SK-N-SH (cell line): ENCODE data around the gene PLA2G4B. TPM values are rescaled to one million over a fixed set of nuclear protein-coding genes. Genes with fewer than 3 reads are reported as not detected.

Source experiments
- CTCF ChIA-PET: fragments of 300-600, 350-600 bp; formaldehyde crosslinking; extraction: SDS; loops from one replicate; lab custom pipeline; 2021; lab: Yijun Ruan, JAX
- POLR2A ChIA-PET: fragments of 350-600 bp; sonication (Branson Sonifier 250); formaldehyde crosslinking; extraction: SDS; loops from one replicate; lab custom pipeline; 2020; ENCODE audit warnings: antibody characterized with exemption, inconsistent platforms; lab: Yijun Ruan, JAX
- DNase-seq: peaks from one replicate; pipeline ENCODE4 v3.0.0; 2012
- H2AFZ ChIP-seq: fragments of 200-600 bp; sonication (generic); 2 replicates; pipeline ENCODE4 v1.8.1; 2016; ENCODE audit warnings: antibody characterized with exemption, mild to moderate bottlenecking, low read depth
- H3F3A ChIP-seq: fragments of 200-600 bp; sonication (generic); replicated peaks from 2 replicates; pipeline ENCODE3; 2016; ENCODE audit warnings: antibody characterized with exemption, mild to moderate bottlenecking; ENCODE audit not compliant: insufficient read depth
- H3K27ac ChIP-seq, 2 experiments: fragments of 200-500 bp in 1 of 2; fragments of 200-600 bp in 1 of 2; sonication (Bioruptor generic) in 1 of 2; sonication (generic), shearing (Covaris generic) in 1 of 2; 2 replicates each; pipeline versions ENCODE4 v1.5.1 to v1.6.1; 2014 to 2016; ENCODE audit warnings: low read depth in 2 of 2, inconsistent platforms in 1 of 2, low read length in 1 of 2, mild to moderate bottlenecking in 1 of 2, mixed read lengths in 1 of 2
- H3K27me3 ChIP-seq: fragments of 200-600 bp; sonication (generic), shearing (Covaris generic); 2 replicates; pipeline ENCODE4 v1.6.1; 2016; ENCODE audit warnings: mixed run types; ENCODE audit not compliant: insufficient read depth
- H3K36me3 ChIP-seq, 2 experiments: fragments of 200-500 bp in 1 of 2; fragments of 200-600 bp in 1 of 2; sonication (Bioruptor generic) in 1 of 2; sonication (generic) in 1 of 2; replicated peaks in 1 of 2; 2 replicates each; pipeline versions ENCODE3 to v1.5.1; 2014 to 2016; ENCODE audit warnings: low read length in 1 of 2, mild to moderate bottlenecking in 1 of 2; ENCODE audit not compliant: insufficient read depth in 2 of 2, control insufficient read depth in 1 of 2
- H3K4me1 ChIP-seq, 2 experiments: fragments of 200-500 bp in 1 of 2; fragments of 200-600 bp in 1 of 2; sonication (Bioruptor generic) in 1 of 2; sonication (generic), shearing (Covaris generic) in 1 of 2; 2 replicates each; pipeline versions ENCODE4 v1.5.1 to v1.6.1; 2014 to 2016; ENCODE audit warnings: low read depth in 1 of 2, low read length in 1 of 2, mixed run types in 1 of 2; ENCODE audit not compliant: insufficient read depth in 2 of 2, control insufficient read depth in 1 of 2
- H3K4me2 ChIP-seq: fragments of 200-600 bp; sonication (generic), shearing (Covaris generic); 2 replicates; pipeline ENCODE4 v1.6.1; 2017; ENCODE audit warnings: mixed run types
- H3K4me3 ChIP-seq, 2 experiments: fragments of 200-500 bp in 1 of 2; fragments of 200-600 bp in 1 of 2; sonication (Bioruptor generic) in 1 of 2; sonication (generic), shearing (Covaris generic) in 1 of 2; 2 replicates each; pipeline versions ENCODE4 v1.5.1 to v1.8.1; 2014 to 2016; ENCODE audit warnings: low read depth in 2 of 2, inconsistent platforms in 1 of 2, low read length in 1 of 2, mild to moderate bottlenecking in 1 of 2, mixed read lengths in 1 of 2, moderate library complexity in 1 of 2
- H3K79me2 ChIP-seq: fragments of 200-600 bp; sonication (generic); 2 replicates; pipeline ENCODE4 v1.8.1; 2017; ENCODE audit warnings: mild to moderate bottlenecking; ENCODE audit not compliant: insufficient read depth
- H3K9ac ChIP-seq: fragments of 200-600 bp; sonication (generic); 2 replicates; pipeline ENCODE4 v1.6.1; 2017; ENCODE audit warnings: mixed run types
- H3K9me2 ChIP-seq: fragments of 200-600 bp; sonication (generic); 2 replicates; pipeline ENCODE4 v1.6.1; 2017; ENCODE audit warnings: mixed run types
- H3K9me3 ChIP-seq: fragments of 200-600 bp; sonication (generic); 2 replicates; pipeline ENCODE4 v1.6.1; 2017; ENCODE audit warnings: mixed run types, mild to moderate bottlenecking, moderate library complexity
- H4K20me1 ChIP-seq: fragments of 200-600 bp; sonication (generic); 2 replicates; pipeline ENCODE4 v1.6.1; 2017; ENCODE audit warnings: mild to moderate bottlenecking, mixed run types; ENCODE audit not compliant: insufficient read depth
- CHD2 ChIP-seq: fragments of 150-350 bp; IDR thresholded peaks from 2 replicates; pipeline ENCODE4 v1.6.1; 2018; ENCODE audit warnings: low read length; ENCODE audit not compliant: partially characterized antibody
- FOSL2 ChIP-seq: IDR thresholded peaks from 2 replicates; pipeline ENCODE4 v1.4.0; 2012; ENCODE audit warnings: low read depth, mild to moderate bottlenecking, moderate library complexity, borderline replicate concordance
- FOXJ3 ChIP-seq: sonication (generic); formaldehyde crosslinking; IDR thresholded peaks from 2 replicates; pipeline ENCODE4 v1.5.1; 2020; ENCODE audit warnings: mild to moderate bottlenecking, missing genetic modification reagents
- GABPA ChIP-seq: IDR thresholded peaks from 2 replicates; pipeline ENCODE4 v1.4.0; 2012; ENCODE audit warnings: low read depth, mild to moderate bottlenecking
- GATA2 ChIP-seq: sonication (generic); formaldehyde crosslinking; IDR thresholded peaks from 2 replicates; pipeline ENCODE4 v1.5.0; 2020; ENCODE audit warnings: mild to moderate bottlenecking, missing genetic modification reagents
- MEF2A ChIP-seq: IDR thresholded peaks from 2 replicates; pipeline ENCODE4 v1.4.0; 2012; ENCODE audit warnings: low read depth, borderline replicate concordance
- MXI1 ChIP-seq: IDR thresholded peaks from 2 replicates; pipeline ENCODE4 v1.6.1; 2012; ENCODE audit warnings: mild to moderate bottlenecking, low read depth, low read length, improper control_type of control experiment
- NRF1 ChIP-seq: IDR thresholded peaks from 2 replicates; pipeline ENCODE4 v1.6.1; 2012; ENCODE audit warnings: low read depth, mild to moderate bottlenecking, low read length
- RXRA ChIP-seq: IDR thresholded peaks from 2 replicates; pipeline ENCODE4 v1.4.0; 2012; ENCODE audit warnings: low read depth, mild to moderate bottlenecking, borderline replicate concordance
- SMC3 ChIP-seq: IDR thresholded peaks from 2 replicates; pipeline ENCODE4 v1.6.1; 2012; ENCODE audit warnings: low read depth, low read length, improper control_type of control experiment
- TCF12 ChIP-seq: IDR thresholded peaks from 2 replicates; pipeline ENCODE4 v1.4.0; 2012
- YY1 ChIP-seq: IDR thresholded peaks from 2 replicates; pipeline ENCODE4 v1.4.0; 2012; ENCODE audit warnings: low read depth, mild to moderate bottlenecking
- WGBS: methylation state at CpG from one replicate; pipeline ENCODE4 v1.1.6; 2017; ENCODE audit warnings: low lambda C conversion rate; 5-methylcytosine and 5-hydroxymethylcytosine counted together
- polyA plus RNA-seq, 3 experiments: library from polyadenylated mRNA; depleted of rRNA; stranded (reverse); fragments of >200 nt; gene quantifications; 2 replicates each; pipeline ENCODE4 v1.2.3, GENCODE V29; 2012
- TF ChIP-seq, protein P1 (sequence below): IDR thresholded peaks from 2 replicates; pipeline ENCODE4 v1.4.0; 2012; ENCODE audit warnings: low read depth
- TF ChIP-seq, protein P2 (sequence below): fragments of 150-350 bp; IDR thresholded peaks from 2 replicates; pipeline ENCODE4 v1.6.1; 2016; ENCODE audit warnings: mild to moderate bottlenecking, low read depth, low read length
- TF ChIP-seq, protein P3 (sequence below): IDR thresholded peaks from 2 replicates; pipeline ENCODE4; 2012

Gene PLA2G4B
- polyA plus RNA-seq, 1 of the 3 experiments (the other 2 are of a cell fraction), result 5.3 TPM

DNA sequence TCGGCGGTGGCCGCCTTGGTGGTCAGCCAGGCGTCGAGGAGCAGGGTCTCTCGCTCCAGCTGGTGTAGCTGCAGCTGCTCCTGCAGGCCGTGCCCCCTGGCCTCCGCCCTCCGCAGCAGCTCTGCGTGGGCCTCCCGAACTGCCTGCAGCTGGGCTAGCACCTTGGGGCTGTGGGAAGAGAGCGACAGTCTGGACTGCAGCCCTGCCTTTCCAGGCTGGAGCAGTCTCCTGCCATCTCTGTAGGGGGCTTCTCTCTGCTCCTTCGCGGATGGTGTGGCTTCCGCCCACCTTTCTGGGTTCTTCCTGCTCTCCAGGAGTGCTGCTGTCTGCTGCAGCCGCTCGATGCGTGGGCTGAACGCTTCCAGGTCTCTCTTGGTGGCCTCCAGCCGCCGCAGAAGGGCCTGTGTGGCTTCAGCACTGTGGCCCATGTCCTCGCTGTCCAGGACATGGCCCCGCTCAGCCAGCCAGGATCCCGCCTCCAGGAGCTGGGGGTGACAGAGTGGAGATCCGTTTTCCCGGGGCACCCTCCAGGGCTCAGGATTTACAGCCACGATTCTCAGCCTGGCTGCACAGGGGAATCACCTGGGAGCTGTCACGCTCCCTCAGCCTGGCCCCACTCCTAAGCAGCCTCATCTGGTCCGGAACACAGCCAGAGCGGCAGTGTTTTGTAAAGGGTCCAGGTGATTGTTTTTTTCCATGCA is 16.8 kb downstream of the PLA2G4B start:
- H3F3A ChIP-seq, result no peaks in the 10 kb centered on the region
- no peaks in the 10 kb centered on the region for H3K9me3 ChIP-seq
- CTCF ChIA-PET, result interaction anchor here (0.7 to 2.2 kb wide), 2 partner anchors 12 to 49 kb away, joined by 3 to 10 read pairs; no protein-coding TSS in a partner anchor
- H3K4me3 ChIP-seq, result no peak overlapping the region
- no peak overlapping the region for H3K9ac ChIP-seq
- H3K27ac ChIP-seq, result no peak overlapping the region
- H3K36me3 ChIP-seq, result no peaks in the 10 kb centered on the region
- TF ChIP-seq YY1, result no peak
- TF ChIP-seq GABPA, result no peak
- no peak for TF ChIP-seq MEF2A
- TF ChIP-seq TCF12, result no peak
- no peak for TF ChIP-seq GATA2
- TF ChIP-seq, protein P1, sequence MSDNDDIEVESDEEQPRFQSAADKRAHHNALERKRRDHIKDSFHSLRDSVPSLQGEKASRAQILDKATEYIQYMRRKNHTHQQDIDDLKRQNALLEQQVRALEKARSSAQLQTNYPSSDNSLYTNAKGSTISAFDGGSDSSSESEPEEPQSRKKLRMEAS, result no peak
- WGBS, result 98% methylated on average over 5 of the region's 30 CpGs
- DNase-seq, result no peak
- H3K27me3 ChIP-seq, result no peaks in the 10 kb centered on the region
- no peaks in the 10 kb centered on the region for H4K20me1 ChIP-seq
- no peaks in the 10 kb centered on the region for H3K9me2 ChIP-seq
- H3K4me2 ChIP-seq, result no peak overlapping the region
- no peak overlapping the region for H2AFZ ChIP-seq
- no peaks in the 10 kb centered on the region for H3K79me2 ChIP-seq
- peaks cover 0 to 8% of the 10 kb centered on the region in 2 experiments; a peak in 1 of 4 replicates for H3K4me1 ChIP-seq
- POLR2A ChIA-PET, result no interaction called here

DNA sequence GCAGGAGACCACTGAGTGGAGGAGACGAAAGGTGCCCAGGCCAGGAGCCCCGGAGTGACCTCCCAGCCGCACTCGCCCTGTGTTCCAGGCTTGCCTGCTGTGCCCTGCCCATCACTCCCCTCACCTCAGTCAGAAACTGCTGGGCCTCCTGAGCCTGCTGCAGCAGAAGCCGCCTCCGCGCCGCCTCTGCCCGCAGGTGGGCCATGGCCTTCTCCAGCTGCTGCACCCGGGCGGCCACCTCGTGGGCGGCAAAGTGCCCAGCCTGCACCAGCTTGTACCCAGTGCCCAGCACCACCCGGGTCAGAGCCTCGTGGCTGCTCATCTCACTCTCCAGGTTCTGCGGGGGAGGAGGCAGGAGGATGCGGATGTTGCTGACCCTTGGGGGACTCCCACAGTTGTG is 17.6 kb downstream of the PLA2G4B start:
- Histone ChIP-seq H3K9ac (no peak overlapping the region), H3K27me3 (no peaks in the 10 kb centered on the region), H3K4me3 (no peak overlapping the region), H3K27ac (no peak overlapping the region), H3K9me2 (no peaks in the 10 kb centered on the region), H3K9me3 (no peaks in the 10 kb centered on the region), H4K20me1 (no peaks in the 10 kb centered on the region), H2AFZ (no peak overlapping the region), H3F3A (no peaks in the 10 kb centered on the region), H3K36me3 (no peaks in the 10 kb centered on the region), H3K4me2 (no peak overlapping the region), H3K4me1 (peaks cover 0 to 8% of the 10 kb centered on the region in 2 experiments; a peak in 1 of 4 replicates), H3K79me2 (no peaks in the 10 kb centered on the region)
- CTCF ChIA-PET, result interaction anchor here (2.2 kb wide), 1 partner anchor 48 kb away, joined by 10 read pairs; no protein-coding TSS in a partner anchor
- 94% methylated on average over 4 of the region's 17 CpGs for WGBS
- POLR2A ChIA-PET, result no interaction called here
- TF ChIP-seq NRF1 (no peak), CHD2 (no peak), MXI1 (no peak), FOXJ3 (CRISPR knock-in tag) (no peak), MEF2A (no peak), RXRA (no peak), SMC3 (no peak), FOSL2 (no peak)
- TF ChIP-seq, protein P2, sequence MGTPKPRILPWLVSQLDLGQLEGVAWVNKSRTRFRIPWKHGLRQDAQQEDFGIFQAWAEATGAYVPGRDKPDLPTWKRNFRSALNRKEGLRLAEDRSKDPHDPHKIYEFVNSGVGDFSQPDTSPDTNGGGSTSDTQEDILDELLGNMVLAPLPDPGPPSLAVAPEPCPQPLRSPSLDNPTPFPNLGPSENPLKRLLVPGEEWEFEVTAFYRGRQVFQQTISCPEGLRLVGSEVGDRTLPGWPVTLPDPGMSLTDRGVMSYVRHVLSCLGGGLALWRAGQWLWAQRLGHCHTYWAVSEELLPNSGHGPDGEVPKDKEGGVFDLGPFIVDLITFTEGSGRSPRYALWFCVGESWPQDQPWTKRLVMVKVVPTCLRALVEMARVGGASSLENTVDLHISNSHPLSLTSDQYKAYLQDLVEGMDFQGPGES, result no peak
- TF ChIP-seq, protein P3, sequence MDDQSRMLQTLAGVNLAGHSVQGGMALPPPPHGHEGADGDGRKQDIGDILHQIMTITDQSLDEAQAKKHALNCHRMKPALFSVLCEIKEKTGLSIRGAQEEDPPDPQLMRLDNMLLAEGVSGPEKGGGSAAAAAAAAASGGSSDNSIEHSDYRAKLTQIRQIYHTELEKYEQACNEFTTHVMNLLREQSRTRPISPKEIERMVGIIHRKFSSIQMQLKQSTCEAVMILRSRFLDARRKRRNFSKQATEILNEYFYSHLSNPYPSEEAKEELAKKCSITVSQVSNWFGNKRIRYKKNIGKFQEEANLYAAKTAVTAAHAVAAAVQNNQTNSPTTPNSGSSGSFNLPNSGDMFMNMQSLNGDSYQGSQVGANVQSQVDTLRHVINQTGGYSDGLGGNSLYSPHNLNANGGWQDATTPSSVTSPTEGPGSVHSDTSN, result no peak
- DNase-seq, result no peak
